ENCODE measurements around the gene TAF5L.

- TF ChIP-seq POLR2A (IDR thresholded peaks at IDR 0.05) (no peak), POLR2AphosphoS5 (IDR thresholded peaks at IDR 0.05) (no peak)
- TF ChIP-seq, protein P1, sequence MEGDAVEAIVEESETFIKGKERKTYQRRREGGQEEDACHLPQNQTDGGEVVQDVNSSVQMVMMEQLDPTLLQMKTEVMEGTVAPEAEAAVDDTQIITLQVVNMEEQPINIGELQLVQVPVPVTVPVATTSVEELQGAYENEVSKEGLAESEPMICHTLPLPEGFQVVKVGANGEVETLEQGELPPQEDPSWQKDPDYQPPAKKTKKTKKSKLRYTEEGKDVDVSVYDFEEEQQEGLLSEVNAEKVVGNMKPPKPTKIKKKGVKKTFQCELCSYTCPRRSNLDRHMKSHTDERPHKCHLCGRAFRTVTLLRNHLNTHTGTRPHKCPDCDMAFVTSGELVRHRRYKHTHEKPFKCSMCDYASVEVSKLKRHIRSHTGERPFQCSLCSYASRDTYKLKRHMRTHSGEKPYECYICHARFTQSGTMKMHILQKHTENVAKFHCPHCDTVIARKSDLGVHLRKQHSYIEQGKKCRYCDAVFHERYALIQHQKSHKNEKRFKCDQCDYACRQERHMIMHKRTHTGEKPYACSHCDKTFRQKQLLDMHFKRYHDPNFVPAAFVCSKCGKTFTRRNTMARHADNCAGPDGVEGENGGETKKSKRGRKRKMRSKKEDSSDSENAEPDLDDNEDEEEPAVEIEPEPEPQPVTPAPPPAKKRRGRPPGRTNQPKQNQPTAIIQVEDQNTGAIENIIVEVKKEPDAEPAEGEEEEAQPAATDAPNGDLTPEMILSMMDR (IDR thresholded peaks at IDR 0.05): no peak
Observed at GRCh38 chr1:229650045-229650444, 24.1 kb upstream of the TAF5L start.
